Measurements from ENCODE around the gene KCNJ9.

The KCNJ9 gene

GRCh38 chr1:160129558-160129957, 48.2 kb downstream of the KCNJ9 start:
- TF ChIP-seq CTCF (IDR thresholded peaks at IDR 0.05; ENCODE audit: low read length, missing control alignments), result no peak
- no peak overlapping the region for H3K4me3 ChIP-seq (replicated peaks; ENCODE audit: low read depth, low read length)
- DNase-seq (ENCODE audit: low read depth), result no peak

- TF ChIP-seq CTCF (IDR thresholded peaks at IDR 0.05; ENCODE audit: low read length, missing control alignments), result no peak
- no peak for DNase-seq (ENCODE audit: low read depth)
- no peak overlapping the region for H3K4me3 ChIP-seq (replicated peaks; ENCODE audit: low read depth, low read length)
These were observed 48.6 kb downstream of the KCNJ9 start for GRCh38 chr1:160129966-160130365.

- DNase-seq (ENCODE audit: low read depth), result no peak
- TF ChIP-seq CTCF (IDR thresholded peaks at IDR 0.05; ENCODE audit: low read length, missing control alignments), result no peak
These were observed 49.1 kb downstream of the KCNJ9 start for GRCh38 chr1:160130486-160130885.

GRCh38 chr1:160130939-160131338, 49.6 kb downstream of the KCNJ9 start:
- H3K4me3 ChIP-seq (replicated peaks; ENCODE audit: low read depth, low read length), result no peak overlapping the region
- DNase-seq (ENCODE audit: low read depth), result no peak
- TF ChIP-seq CTCF (IDR thresholded peaks at IDR 0.05; ENCODE audit: low read length, missing control alignments), result no peak

More at GRCh38 chr1:160130486-160130885, 49.1 kb downstream of the KCNJ9 start:
- H3K4me3 ChIP-seq (replicated peaks; ENCODE audit: low read depth, low read length), result no peak overlapping the region

- no peak overlapping the region for H3K4me3 ChIP-seq (replicated peaks; ENCODE audit: low read depth, low read length)
- no peak for TF ChIP-seq CTCF (IDR thresholded peaks at IDR 0.05; ENCODE audit: low read length, missing control alignments)
- DNase-seq (ENCODE audit: low read depth), result no peak
These were observed 50.6 kb downstream of the KCNJ9 start for GRCh38 chr1:160131803-160132565.

GRCh38 chr1:160133990-160134770, 52.8 kb downstream of the KCNJ9 start:
- no peak for DNase-seq (ENCODE audit: low read depth)
- H3K4me3 ChIP-seq (replicated peaks; ENCODE audit: low read depth, low read length), result no peak overlapping the region
- no peak for TF ChIP-seq CTCF (IDR thresholded peaks at IDR 0.05; ENCODE audit: low read length, missing control alignments)

Measured in fibroblast of pulmonary artery (primary cell).